Tibial nerve (tissue), 4 donors: ENCODE results near the gene SKAP2.

ENCODE experiments used
- CTCF ChIP-seq, 5 experiments: fragments of 200-600 bp in 3 of 5; fragments of 450-650 bp in 2 of 5; sonication (generic) in 3 of 5; IDR thresholded peaks; one replicate each; pipeline ENCODE4 v1.5.1; 2016 to 2019; ENCODE audit warnings: antibody characterized with exemption in 5 of 5, mild to moderate bottlenecking in 3 of 5, moderate library complexity in 2 of 5
- EP300 ChIP-seq, 2 donors: sonication (generic); formaldehyde crosslinking; IDR thresholded peaks; one replicate each; pipeline ENCODE4 v1.6.1; 2017; ENCODE audit warnings: antibody characterized with exemption in 2 of 2, mild to moderate bottlenecking in 1 of 2
- POLR2A ChIP-seq, 2 donors: fragments of 450-650 bp; IDR thresholded peaks; one replicate each; pipeline ENCODE4 v1.6.1; 2017; ENCODE audit warnings: antibody characterized with exemption in 2 of 2, mild to moderate bottlenecking in 2 of 2, moderate library complexity in 2 of 2

GRCh38 chr7:26662646-26663045 is 201.7 kb downstream of the SKAP2 start:
- TF ChIP-seq POLR2A (IDR thresholded peaks at IDR 0.05) (no peak), EP300 (IDR thresholded peaks at IDR 0.05) (no peak), CTCF (IDR thresholded peaks at IDR 0.05) (no peak)
